HG02973 (cell line): Measurements from ENCODE around the gene CLCN7.
A peak's percentile ranks its signal among the peaks of the same experiment; 100 is the strongest.

ENCODE experiments used
- ATAC-seq: cut with Tn5 transposase; IDR thresholded peaks from one replicate; pipeline ENCODE4 v1.9.1; 2021; ENCODE audit warnings: moderate library complexity; ENCODE audit not compliant: unreplicated experiment

Gene CLCN7

GRCh38 chr16:1432388-1433262 is 42.2 kb downstream of the CLCN7 start:
- ATAC-seq, result no peak

GRCh38 chr16:1431497-1432270 is 43.1 kb downstream of the CLCN7 start:
- no peak for ATAC-seq

GRCh38 chr16:1430759-1431496 is 43.9 kb downstream of the CLCN7 start, which contains the start of gene PERCC1:
Gene PERCC1, plus strand, starts transcription at chr16:1431078. Its CDS starts 1,516 bp downstream, at chr16:1432594.
- no peak for ATAC-seq

GRCh38 chr16:1430214-1430758 is 44.5 kb downstream of the CLCN7 start:
- no peak for ATAC-seq

GRCh38 chr16:1429631-1430030 is 45.2 kb downstream of the CLCN7 start:
- no peak for ATAC-seq

- ATAC-seq, result no peak
These were observed 45.8 kb downstream of the CLCN7 start for GRCh38 chr16:1429012-1429411.

GRCh38 chr16:1428511-1428910 is 46.3 kb downstream of the CLCN7 start:
- no peak for ATAC-seq

- no peak for ATAC-seq
These were observed 47.1 kb downstream of the CLCN7 start for GRCh38 chr16:1427473-1428461.

GRCh38 chr16:1426734-1427471 is 47.9 kb downstream of the CLCN7 start:
- ATAC-seq, result no peak

GRCh38 chr16:1425616-1426370 is 49.0 kb downstream of the CLCN7 start:
- no peak for ATAC-seq

GRCh38 chr16:1424028-1424427 is 50.8 kb downstream of the CLCN7 start:
- ATAC-seq, result no peak

GRCh38 chr16:1422076-1422475 is 52.8 kb downstream of the CLCN7 start:
- no peak for ATAC-seq

- ATAC-seq, result peak; percentile 10
These were observed 54.7 kb downstream of the CLCN7 start for GRCh38 chr16:1420111-1420539.

- ATAC-seq, result no peak
These were observed 58.3 kb downstream of the CLCN7 start for GRCh38 chr16:1416521-1416941.

GRCh38 chr16:1414532-1415260 is 60.1 kb downstream of the CLCN7 start, which contains the start of gene UNKL:
Gene UNKL, minus strand, starts transcription at chr16:1414704. Its CDS starts 13 bp downstream, at chr16:1414691.
- no peak for ATAC-seq

- ATAC-seq, result no peak
These were observed 60.9 kb downstream of the CLCN7 start for GRCh38 chr16:1413684-1414531.

- no peak for ATAC-seq
These were observed 62.0 kb downstream of the CLCN7 start for GRCh38 chr16:1412847-1413246.
